HL-60 (cell line): ENCODE data around the gene MND1.

Experiments
- DNase-seq, 2 experiments: peaks; one replicate each; pipeline ENCODE4 v3.0.0-alpha.2; 2010 to 2020; ENCODE audit warnings: low read depth in 1 of 2, low spot score in 1 of 2
- H3K27ac ChIP-seq: fragments of 250-450 bp; sonication (Bioruptor Pico); replicated peaks from 2 replicates; pipeline ENCODE4 v1.5.1; 2020; ENCODE audit warnings: mild to moderate bottlenecking, moderate library complexity
- H3K27me3 ChIP-seq: fragments of 250-450 bp; sonication (Bioruptor Pico); 2 replicates; pipeline ENCODE4 v1.5.1; 2021; ENCODE audit warnings: mild to moderate bottlenecking, moderate library complexity; ENCODE audit not compliant: insufficient read depth, poor library complexity, severe bottlenecking
- H3K4me3 ChIP-seq: replicated peaks from 2 replicates; pipeline ENCODE4 v1.5.1; 2011; ENCODE audit warnings: mild to moderate bottlenecking, control low read depth, low read length; ENCODE audit not compliant: insufficient read depth
- CTCF ChIP-seq: IDR thresholded peaks from one replicate; pipeline ENCODE4 v1.5.1; 2011; ENCODE audit warnings: low read length, control low read depth, inconsistent platforms; ENCODE audit not compliant: insufficient read depth
- GABPA ChIP-seq: IDR thresholded peaks from 2 replicates; pipeline ENCODE4 v1.6.1; 2012; ENCODE audit warnings: low read depth
- POLR2AphosphoS5 ChIP-seq: IDR thresholded peaks from 2 replicates; pipeline ENCODE4 v1.6.1; 2012; ENCODE audit warnings: low read depth
- REST ChIP-seq: IDR thresholded peaks from 2 replicates; pipeline ENCODE4 v1.6.1; 2012; ENCODE audit warnings: low read depth; ENCODE audit not compliant: insufficient replicate concordance
- SPI1 ChIP-seq: IDR thresholded peaks from 2 replicates; pipeline ENCODE4 v1.6.1; 2012; ENCODE audit warnings: low read depth, mild to moderate bottlenecking, borderline replicate concordance

The MND1 gene

GRCh38 chr4:153349206-153349805 lies 4.8 kb downstream of the MND1 start:
- TF ChIP-seq REST (no peak), GABPA (no peak), CTCF (no peak), POLR2AphosphoS5 (no peak), SPI1 (no peak)
- H3K27ac ChIP-seq: no peak overlapping the region
- H3K4me3 ChIP-seq: no peak overlapping the region
- no peak for DNase-seq
- no peaks in the 10 kb centered on the region for H3K27me3 ChIP-seq

- no peak overlapping the region for H3K27ac ChIP-seq
- DNase-seq: no peak
- no peaks in the 10 kb centered on the region for H3K27me3 ChIP-seq
- H3K4me3 ChIP-seq: no peak overlapping the region
- TF ChIP-seq SPI1 (no peak), GABPA (no peak), REST (no peak), POLR2AphosphoS5 (no peak), CTCF (no peak)
These were observed 17.7 kb downstream of the MND1 start for GRCh38 chr4:153362184-153362583.

- no peak overlapping the region for H3K27ac ChIP-seq
These were observed 19.6 kb downstream of the MND1 start for GRCh38 chr4:153364061-153364460.

More at GRCh38 chr4:153364061-153364460, 19.6 kb downstream of the MND1 start:
- TF ChIP-seq SPI1 (no peak), POLR2AphosphoS5 (no peak), CTCF (no peak), REST (no peak), GABPA (no peak)
- H3K27me3 ChIP-seq: no peaks in the 10 kb centered on the region
- no peak for DNase-seq
- no peak overlapping the region for H3K4me3 ChIP-seq
